Measurements from ENCODE around the gene DNHD1. TPM values are rescaled to one million over a fixed set of nuclear protein-coding genes. Genes with fewer than 3 reads are reported as not detected.

The DNHD1 gene
- total and polyA plus RNA-seq, 2 of the 8 experiments (the other 6 are each of a cell fraction or from before 2014, with no cell fraction given) = 5.0 to 6.8 TPM

GRCh38 chr11:6617315-6617781 is 120.3 kb downstream of the DNHD1 start (continued):
- no peak for TF ChIP-seq RFX5 (IDR thresholded peaks at IDR 0.05; ENCODE audit: borderline replicate concordance, low read depth, low read length)

All from H1 (cell line).